Kidney (tissue), 14 donors: ENCODE measurements around the gene TP53I11. TPM values are rescaled to one million over a fixed set of nuclear protein-coding genes. Genes with fewer than 3 reads are reported as not detected.

Experiments
- DNase-seq, 5 donors: peaks; one replicate each; pipeline ENCODE4 v3.0.0-alpha.2; 2013 to 2020
- FAIRE-seq: peaks from 2 replicates; lab custom pipeline; 2012; peaks lifted over from hg19 to GRCh38; lab: Jason Lieb, UNC
- H3K27ac ChIP-seq, 2 donors: one replicate each; pipeline ENCODE4 v1.7.0; 2013; ENCODE audit warnings: low read depth in 2 of 2, low read length in 2 of 2, inconsistent platforms in 1 of 2
- H3K27me3 ChIP-seq: one replicate; pipeline ENCODE4 v1.7.1; 2013; ENCODE audit warnings: low read length, inconsistent platforms; ENCODE audit not compliant: control insufficient read depth, insufficient read depth
- H3K36me3 ChIP-seq, 3 donors: one replicate each; pipeline versions ENCODE4 v1.7.0 to v1.7.1; 2013; ENCODE audit warnings: low read length in 3 of 3, control low read depth in 1 of 3, inconsistent platforms in 1 of 3; ENCODE audit not compliant: insufficient read depth in 3 of 3, control insufficient read depth in 2 of 3
- H3K4me1 ChIP-seq, 3 donors: one replicate each; pipeline versions ENCODE4 v1.7.0 to v1.7.1; 2013; ENCODE audit warnings: low read length in 3 of 3, inconsistent platforms in 1 of 3, low read depth in 1 of 3; ENCODE audit not compliant: control insufficient read depth in 2 of 3, insufficient read depth in 2 of 3
- H3K4me3 ChIP-seq, 3 donors: one replicate each; pipeline versions ENCODE4 v1.7.0 to v1.8.1; 2013; ENCODE audit warnings: low read length in 3 of 3, control low read depth in 1 of 3, inconsistent platforms in 1 of 3
- H3K9ac ChIP-seq, 3 donors: one replicate each; pipeline versions ENCODE4 v1.7.0 to v1.7.1; 2013; ENCODE audit warnings: low read length in 3 of 3, control low read depth in 1 of 3, inconsistent platforms in 1 of 3
- H3K9me3 ChIP-seq, 3 donors: one replicate each; pipeline versions ENCODE4 v1.7.0 to v1.7.1; 2013; ENCODE audit warnings: low read length in 3 of 3, control low read depth in 1 of 3, inconsistent platforms in 1 of 3; ENCODE audit not compliant: control insufficient read depth in 2 of 3, insufficient read depth in 1 of 3
- intact Hi-C: fragments of 100-400 bp; cut with DNase I; formaldehyde crosslinking; loops from one replicate; pipeline ENCODE4 v1.11.1; 2022
- polyA plus RNA-seq: library from polyadenylated mRNA; stranded (reverse); fragments of 350-450 nt; fragmentation: Illumina TruSeq; extraction: RNeasy Lipid Tissue Mini Kit (QIAGEN cat#74804); gene quantifications from one replicate; pipeline ENCODE4 v1.2.3, GENCODE V29; 2014; ENCODE audit warnings: low read depth, low replicate concordance; ENCODE audit not compliant: insufficient read depth
- total RNA-seq: library from RNA; stranded (reverse); fragmentation: NEBNext Ultra II Directional; extraction: Animal tissue kit (Norgen Biotek cat#: 25700); gene quantifications from one replicate; pipeline ENCODE4 v1.2.1, GENCODE V29; 2021
- TF ChIP-seq, protein P1 (sequence below): IDR thresholded peaks from 3 replicates; pipeline ENCODE4 v1.5.1; 2012; ENCODE audit warnings: mild to moderate bottlenecking, moderate library complexity, borderline replicate concordance; ENCODE audit not compliant: insufficient read depth; ENCODE audit errors: extremely low read depth
- donor health status: control.
- donor health status: control.
- donor health status: control.
- donor health status: control.
- donor health status: control.
- donor health status: DM: yes; HTN: yes; CAD: no.
- donor health status: Normal renal cell carcinoma (clear cell type).

The TP53I11 gene
- total and polyA plus RNA-seq, 2 donors from 2014 or later: 25.7 to 35.3 TPM

DNA sequence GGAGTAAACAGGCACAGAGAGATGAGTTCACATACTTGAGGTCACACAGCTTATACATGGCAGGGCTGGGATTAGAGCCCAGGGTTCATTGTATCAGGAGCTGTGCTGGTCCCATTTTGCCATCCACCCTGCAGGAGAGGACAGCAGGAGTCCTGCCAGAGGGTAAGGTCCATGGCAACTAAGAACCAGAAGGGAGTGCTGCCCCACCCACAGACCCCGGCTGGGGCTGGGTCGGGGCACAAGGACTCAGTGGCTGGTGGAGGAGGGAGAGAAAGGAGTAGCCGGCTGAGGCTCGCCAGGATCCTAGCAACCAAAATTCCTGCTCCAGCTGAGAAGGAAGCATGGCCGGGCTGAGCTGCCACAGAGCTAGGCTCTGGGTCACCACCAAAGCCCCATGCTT, 25.9 kb upstream of the TP53I11 start:
- DNase-seq: no peak
- TF ChIP-seq, protein P1, sequence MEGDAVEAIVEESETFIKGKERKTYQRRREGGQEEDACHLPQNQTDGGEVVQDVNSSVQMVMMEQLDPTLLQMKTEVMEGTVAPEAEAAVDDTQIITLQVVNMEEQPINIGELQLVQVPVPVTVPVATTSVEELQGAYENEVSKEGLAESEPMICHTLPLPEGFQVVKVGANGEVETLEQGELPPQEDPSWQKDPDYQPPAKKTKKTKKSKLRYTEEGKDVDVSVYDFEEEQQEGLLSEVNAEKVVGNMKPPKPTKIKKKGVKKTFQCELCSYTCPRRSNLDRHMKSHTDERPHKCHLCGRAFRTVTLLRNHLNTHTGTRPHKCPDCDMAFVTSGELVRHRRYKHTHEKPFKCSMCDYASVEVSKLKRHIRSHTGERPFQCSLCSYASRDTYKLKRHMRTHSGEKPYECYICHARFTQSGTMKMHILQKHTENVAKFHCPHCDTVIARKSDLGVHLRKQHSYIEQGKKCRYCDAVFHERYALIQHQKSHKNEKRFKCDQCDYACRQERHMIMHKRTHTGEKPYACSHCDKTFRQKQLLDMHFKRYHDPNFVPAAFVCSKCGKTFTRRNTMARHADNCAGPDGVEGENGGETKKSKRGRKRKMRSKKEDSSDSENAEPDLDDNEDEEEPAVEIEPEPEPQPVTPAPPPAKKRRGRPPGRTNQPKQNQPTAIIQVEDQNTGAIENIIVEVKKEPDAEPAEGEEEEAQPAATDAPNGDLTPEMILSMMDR: no peak
- no peak overlapping the region for H3K4me3 ChIP-seq
- H3K36me3 ChIP-seq: no peaks in the 10 kb centered on the region
- no peaks in the 10 kb centered on the region for H3K9me3 ChIP-seq
- peaks cover 0 to 20% (median 5%) of the 10 kb centered on the region in 3 donors for H3K4me1 ChIP-seq
- no peak for FAIRE-seq
- intact Hi-C loops: no loop called here
- no peak overlapping the region for H3K9ac ChIP-seq
- H3K27me3 ChIP-seq: no peaks in the 10 kb centered on the region
- no peak overlapping the region for H3K27ac ChIP-seq

DNA sequence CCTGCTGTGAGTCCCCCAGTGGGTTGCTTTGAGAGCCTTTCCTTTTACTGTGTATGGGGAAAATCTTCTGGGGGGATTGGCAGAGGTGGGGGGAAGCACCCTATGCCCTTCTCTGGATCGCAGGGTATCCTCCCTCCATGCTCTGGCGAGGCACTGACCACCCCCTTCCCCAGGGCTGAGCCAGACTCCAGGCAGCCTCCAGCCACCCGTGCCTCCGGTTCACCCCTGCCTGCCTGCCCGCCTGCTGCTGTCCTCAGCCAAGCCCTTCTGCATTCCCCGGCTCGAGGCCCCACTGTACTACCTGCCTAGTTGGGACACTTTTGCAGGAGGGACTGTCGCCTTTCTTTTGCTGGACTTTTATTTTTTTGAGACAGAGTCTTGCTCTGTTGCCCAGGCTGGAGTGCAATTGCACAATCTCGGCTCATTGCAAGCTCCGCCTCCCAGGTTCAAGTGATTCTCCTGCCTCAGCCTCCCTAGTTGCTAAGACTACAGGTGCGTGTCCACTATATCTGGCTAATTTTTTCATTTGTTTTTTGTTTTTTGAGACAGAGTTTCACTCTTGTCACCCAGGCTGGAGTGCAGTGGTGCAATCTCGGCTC, 23.8 kb upstream of the TP53I11 start:
- intact Hi-C loops: no loop called here

DNA sequence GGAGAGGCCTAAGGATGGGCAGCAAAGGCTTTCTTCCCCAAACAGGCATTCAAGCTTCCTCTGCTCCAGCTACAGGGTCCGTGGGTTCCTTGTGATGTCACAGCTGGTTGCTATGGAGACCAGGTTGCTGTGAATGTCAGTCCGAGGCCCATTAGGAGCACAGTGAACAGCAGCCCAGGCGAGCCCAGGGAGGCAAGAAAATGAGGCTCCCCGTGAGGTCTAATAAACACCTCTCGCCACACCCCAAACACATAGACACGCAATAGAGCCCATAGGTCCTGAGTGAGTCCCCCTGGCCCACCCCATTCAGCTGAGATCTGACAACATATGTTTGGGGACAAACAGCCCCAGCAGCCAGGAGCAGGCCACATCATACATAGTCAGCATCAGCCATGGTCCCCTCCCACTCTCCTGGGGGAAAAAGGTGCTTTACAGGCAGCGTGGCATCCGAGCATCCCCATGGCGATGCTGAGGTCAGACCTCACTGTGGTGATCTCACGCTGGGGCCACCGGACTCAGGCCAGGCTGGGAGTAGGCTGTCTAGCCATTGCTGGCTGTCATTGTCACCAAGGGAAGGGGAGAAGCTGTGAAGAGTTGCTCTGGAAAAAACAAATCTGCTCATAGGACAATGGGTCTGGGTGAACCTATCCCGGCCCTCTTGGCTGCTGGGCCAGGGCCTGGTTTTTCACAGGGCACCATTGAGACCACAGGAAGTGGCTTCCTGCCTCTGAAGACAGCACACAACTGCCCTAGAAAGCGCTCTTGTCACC, 23.1 kb upstream of the TP53I11 start:
- no peaks in the 10 kb centered on the region for H3K9me3 ChIP-seq
- H3K27ac ChIP-seq: no peak overlapping the region
- H3K4me1 ChIP-seq: peaks cover 0 to 10% (median 5%) of the 10 kb centered on the region in 3 donors
- DNase-seq (no peak), FAIRE-seq (no peak)
- intact Hi-C loops: no loop called here
- no peaks in the 10 kb centered on the region for H3K36me3 ChIP-seq
- no peak overlapping the region for H3K4me3 ChIP-seq
- no peak overlapping the region for H3K9ac ChIP-seq
- H3K27me3 ChIP-seq: no peaks in the 10 kb centered on the region
- TF ChIP-seq, protein P1: no peak

More for the DNA sequence above, 23.8 kb upstream of the TP53I11 start:
- Histone ChIP-seq H3K9ac (no peak overlapping the region), H3K27ac (no peak overlapping the region), H3K27me3 (no peaks in the 10 kb centered on the region), H3K9me3 (no peaks in the 10 kb centered on the region), H3K4me3 (no peak overlapping the region), H3K4me1 (peaks cover 0 to 13% (median 5%) of the 10 kb centered on the region in 3 donors), H3K36me3 (no peaks in the 10 kb centered on the region)
- FAIRE-seq (no peak), DNase-seq (no peak)
- TF ChIP-seq, protein P1: no peak
